ENCODE measurements around the gene SRGAP2B.
"Not testable (repeated sequence)": the region's sequence is repeated elsewhere in the genome, so short reads cannot be mapped to it uniquely, and the experiment has no call there.

- TF ChIP-seq CTCF (IDR thresholded peaks at IDR 0.05; ENCODE audit: borderline replicate concordance, extremely low read depth, low read length, poor library complexity, severe bottlenecking); EZH2 (IDR thresholded peaks at IDR 0.05; ENCODE audit: borderline replicate concordance, low read depth, low read length, severe bottlenecking): not testable (repeated sequence)
Measured at GRCh38 chr1:145053428-145053827, 41.7 kb downstream of the SRGAP2B start.
